Fibroblast of peridontal ligament (primary cell): Measurements from ENCODE around the gene COL6A5.
"Not testable (repeated sequence)": the region's sequence is repeated elsewhere in the genome, so short reads cannot be mapped to it uniquely, and the experiment has no call there.

ENCODE experiments used
- DNase-seq: peaks from one replicate; pipeline ENCODE4 v3.0.0-alpha.2; 2010; ENCODE audit errors: extremely low read depth

The COL6A5 gene, protein sequence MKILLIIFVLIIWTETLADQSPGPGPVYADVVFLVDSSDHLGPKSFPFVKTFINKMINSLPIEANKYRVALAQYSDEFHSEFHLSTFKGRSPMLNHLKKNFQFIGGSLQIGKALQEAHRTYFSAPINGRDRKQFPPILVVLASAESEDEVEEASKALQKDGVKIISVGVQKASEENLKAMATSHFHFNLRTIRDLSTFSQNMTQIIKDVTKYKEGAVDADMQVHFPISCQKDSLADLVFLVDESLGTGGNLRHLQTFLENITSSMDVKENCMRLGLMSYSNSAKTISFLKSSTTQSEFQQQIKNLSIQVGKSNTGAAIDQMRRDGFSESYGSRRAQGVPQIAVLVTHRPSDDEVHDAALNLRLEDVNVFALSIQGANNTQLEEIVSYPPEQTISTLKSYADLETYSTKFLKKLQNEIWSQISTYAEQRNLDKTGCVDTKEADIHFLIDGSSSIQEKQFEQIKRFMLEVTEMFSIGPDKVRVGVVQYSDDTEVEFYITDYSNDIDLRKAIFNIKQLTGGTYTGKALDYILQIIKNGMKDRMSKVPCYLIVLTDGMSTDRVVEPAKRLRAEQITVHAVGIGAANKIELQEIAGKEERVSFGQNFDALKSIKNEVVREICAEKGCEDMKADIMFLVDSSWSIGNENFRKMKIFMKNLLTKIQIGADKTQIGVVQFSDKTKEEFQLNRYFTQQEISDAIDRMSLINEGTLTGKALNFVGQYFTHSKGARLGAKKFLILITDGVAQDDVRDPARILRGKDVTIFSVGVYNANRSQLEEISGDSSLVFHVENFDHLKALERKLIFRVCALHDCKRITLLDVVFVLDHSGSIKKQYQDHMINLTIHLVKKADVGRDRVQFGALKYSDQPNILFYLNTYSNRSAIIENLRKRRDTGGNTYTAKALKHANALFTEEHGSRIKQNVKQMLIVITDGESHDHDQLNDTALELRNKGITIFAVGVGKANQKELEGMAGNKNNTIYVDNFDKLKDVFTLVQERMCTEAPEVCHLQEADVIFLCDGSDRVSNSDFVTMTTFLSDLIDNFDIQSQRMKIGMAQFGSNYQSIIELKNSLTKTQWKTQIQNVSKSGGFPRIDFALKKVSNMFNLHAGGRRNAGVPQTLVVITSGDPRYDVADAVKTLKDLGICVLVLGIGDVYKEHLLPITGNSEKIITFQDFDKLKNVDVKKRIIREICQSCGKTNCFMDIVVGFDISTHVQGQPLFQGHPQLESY (N-terminal part only)

DNA sequence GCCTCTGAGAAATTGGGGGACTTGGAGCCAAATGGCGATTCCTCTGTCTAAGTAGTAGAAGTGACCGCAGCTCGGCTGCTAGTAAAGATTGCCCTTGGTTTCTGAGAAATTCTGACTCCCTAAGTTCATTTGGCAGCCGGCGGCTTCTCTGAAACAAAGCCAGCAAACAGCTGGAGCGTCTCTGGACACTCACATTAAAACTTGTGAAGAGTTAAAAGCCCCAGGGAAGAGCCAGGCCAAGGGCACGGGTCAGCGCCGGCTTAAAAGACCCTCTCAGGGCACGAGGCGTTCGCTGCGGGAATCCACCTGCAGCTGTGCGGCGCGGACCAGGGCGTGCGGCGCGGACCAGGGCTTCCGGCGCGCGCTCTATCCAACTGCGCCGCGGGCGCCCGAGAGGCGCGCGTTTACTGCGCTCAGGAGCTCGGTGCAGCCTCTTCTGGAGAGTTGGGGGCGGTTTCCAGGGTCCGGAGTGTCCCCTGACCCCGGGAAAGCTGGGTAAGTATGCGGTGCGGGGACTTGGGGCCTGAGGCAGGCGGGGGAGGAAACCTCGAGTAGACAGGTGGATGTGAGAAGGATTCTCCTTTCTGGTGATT lies at the start of gene COL6A5:
Gene COL6A5 (plus strand): TSS at position 186 of the 593 bp plus-strand sequence. CDS start 27,967 bp downstream, outside the sequence.
- DNase-seq = no peak

DNA sequence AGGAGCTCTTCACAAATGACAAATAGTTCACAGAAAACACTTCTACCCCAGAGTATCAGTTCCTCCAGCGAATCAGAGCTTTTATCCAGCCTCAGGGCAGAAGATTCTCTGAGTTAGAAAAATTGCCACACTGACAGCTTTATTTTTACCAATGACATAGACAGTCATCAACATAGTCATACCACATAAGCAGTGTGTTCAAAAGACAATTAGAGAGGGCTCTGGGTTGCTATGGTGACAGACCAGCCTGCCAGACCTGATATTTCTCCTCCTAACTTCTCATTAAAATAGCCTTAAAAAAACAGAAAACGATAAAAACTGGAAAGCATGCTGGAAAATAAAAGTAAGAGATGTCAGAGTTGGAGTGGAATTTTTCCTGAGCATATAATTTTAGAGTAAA lies 45.9 kb upstream of the COL6A5 start:
- no peak for DNase-seq

GRCh38 chr3:130300888-130301287 lies 44.6 kb upstream of the COL6A5 start:
- DNase-seq = no peak

DNA sequence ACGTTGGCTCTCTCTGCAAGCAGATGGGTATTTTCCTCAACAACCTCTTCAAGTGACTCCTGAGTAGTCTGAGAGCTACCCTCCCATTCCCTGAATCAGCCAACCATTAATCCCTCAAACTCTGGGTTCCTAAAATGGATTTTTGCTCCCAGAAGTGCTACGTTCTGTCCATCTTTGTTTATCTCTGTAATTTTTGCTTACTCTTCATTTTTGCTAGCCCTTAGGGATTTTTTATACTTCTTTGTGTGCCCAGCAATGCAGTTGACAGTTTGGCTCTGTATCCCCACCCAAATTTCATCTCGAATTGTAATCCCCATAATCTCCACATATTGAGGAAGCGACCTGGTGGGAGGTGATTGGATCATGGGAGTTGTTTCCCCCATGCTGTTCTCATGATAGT lies 35.4 kb upstream of the COL6A5 start:
- DNase-seq = no peak

DNA sequence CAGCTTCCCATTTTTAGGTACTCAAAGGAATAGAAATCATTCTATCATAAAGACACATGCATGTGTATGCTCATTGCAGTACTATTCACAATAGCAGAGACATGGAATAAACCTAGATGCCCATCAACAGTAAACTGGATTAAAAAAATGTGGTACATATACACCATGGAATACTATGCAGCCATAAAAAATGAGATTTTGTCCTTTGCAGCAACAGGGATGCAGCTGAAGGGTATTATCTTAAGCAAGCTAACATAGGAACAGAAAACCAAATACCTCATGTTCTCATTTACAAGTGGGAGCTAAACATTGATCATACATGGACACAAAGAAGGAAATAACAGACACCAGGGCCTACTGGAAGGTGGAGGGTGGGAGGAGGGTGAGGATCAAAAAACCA lies 33.1 kb upstream of the COL6A5 start:
- no peak for DNase-seq

GRCh38 chr3:130316169-130316568 lies 29.3 kb upstream of the COL6A5 start:
- no peak for DNase-seq

DNA sequence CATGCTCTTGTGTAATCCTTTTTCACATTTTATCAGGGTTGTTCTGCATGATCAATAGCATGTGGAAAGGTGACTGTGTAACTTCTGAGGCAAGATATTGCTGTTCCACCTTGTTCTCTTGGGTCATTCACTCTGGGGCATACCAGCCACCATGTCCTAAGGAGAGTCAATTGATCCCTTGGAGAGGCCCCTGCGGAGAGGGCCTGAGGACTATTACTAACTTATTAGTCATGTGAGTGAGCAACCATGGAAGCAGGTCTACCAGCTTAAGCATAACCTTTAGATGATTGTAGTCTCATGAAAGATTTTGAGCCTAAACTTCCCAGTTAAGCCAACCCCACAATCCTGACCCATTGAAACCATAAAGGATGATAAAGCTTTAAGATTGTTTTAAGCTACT lies 22.0 kb upstream of the COL6A5 start:
- DNase-seq = no peak

GRCh38 chr3:130340766-130341165 lies 4.7 kb upstream of the COL6A5 start:
- DNase-seq = no peak

GRCh38 chr3:130341388-130341787 lies 4.1 kb upstream of the COL6A5 start:
- DNase-seq = no peak

DNA sequence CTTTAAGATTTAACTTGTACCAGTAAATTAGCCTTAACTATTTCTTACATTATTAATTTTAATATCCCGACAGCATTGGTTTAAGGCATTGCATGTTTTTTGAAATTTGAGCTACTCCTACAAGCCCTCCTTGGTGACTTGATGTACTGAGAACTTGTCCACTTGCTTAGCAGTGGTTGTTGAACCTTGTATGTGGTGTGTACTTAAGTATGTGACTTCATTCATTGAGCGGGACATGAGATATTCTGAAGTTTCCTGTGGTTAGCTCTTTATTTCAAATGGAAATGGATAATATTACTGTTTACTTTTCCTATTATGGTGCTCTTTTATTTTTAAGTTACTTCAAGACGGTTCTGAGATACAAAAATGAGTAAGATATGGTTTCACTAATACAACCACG lies 3.6 kb upstream of the COL6A5 start:
- no peak for DNase-seq

- no peak for DNase-seq
Observed at GRCh38 chr3:130342821-130343661, 2.4 kb upstream of the COL6A5 start.

- DNase-seq = not testable (repeated sequence)
Observed at GRCh38 chr3:130348258-130348657, 2.8 kb downstream of the COL6A5 start.

GRCh38 chr3:130354430-130354829 lies 9.0 kb downstream of the COL6A5 start:
- no peak for DNase-seq

GRCh38 chr3:130374033-130374432 lies 28.6 kb downstream of the COL6A5 start:
- no peak for DNase-seq

- DNase-seq = no peak
Observed at GRCh38 chr3:130374908-130375307, 29.4 kb downstream of the COL6A5 start.

GRCh38 chr3:130377960-130378676 lies 32.6 kb downstream of the COL6A5 start:
- DNase-seq = no peak

GRCh38 chr3:130378677-130379191 lies 33.3 kb downstream of the COL6A5 start:
- DNase-seq = no peak

DNA sequence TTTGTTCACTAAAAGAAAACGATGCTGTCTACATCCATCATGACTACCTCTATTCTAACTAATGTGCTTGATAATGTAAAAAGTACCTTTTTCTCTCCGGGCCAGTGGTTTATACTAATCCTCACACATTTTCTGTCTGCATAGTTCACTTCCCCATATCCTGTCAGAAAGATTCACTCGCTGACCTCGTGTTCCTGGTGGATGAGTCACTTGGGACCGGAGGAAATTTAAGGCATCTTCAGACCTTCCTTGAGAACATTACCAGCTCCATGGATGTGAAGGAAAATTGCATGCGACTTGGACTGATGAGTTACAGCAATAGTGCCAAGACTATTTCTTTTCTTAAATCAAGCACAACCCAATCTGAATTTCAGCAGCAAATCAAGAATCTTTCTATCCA lies 33.8 kb downstream of the COL6A5 start:
- DNase-seq = no peak

- no peak for DNase-seq
Observed at GRCh38 chr3:130380398-130380797, 34.9 kb downstream of the COL6A5 start.

DNA sequence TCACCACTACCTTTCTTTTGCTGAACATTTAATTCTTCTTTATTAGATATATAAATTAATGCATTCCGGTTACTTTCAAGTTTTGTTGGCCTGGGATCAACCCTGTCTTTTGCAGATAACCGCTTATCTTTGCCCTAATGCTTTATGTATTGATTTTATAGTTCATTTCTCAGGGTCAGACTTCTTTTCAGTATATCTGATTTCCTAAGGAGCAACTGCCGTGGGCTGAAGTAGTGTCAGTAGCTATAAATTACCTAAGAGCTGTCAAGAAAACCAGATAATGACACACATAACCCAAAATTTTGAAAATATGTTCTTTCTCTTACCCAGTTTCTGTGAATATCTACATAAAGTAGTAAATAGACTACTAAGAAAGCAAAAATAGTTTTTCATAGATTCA lies 38.0 kb downstream of the COL6A5 start:
- no peak for DNase-seq
